ENCODE measurements around the gene HSD17B10. TPM values are rescaled to one million over a fixed set of nuclear protein-coding genes. Genes with fewer than 3 reads are reported as not detected.
A peak's percentile ranks its signal among the peaks of the same experiment; 100 is the strongest.

Gene HSD17B10
- total RNA-seq, 1 experiment from 2014 or later, result 108 TPM

- TF ChIP-seq E2F5 (CRISPR knock-in tag; IDR thresholded peaks at IDR 0.05) (no peak), EMX1 (CRISPR knock-in tag; IDR thresholded peaks at IDR 0.05) (no peak), PRRX2 (CRISPR knock-in tag; IDR thresholded peaks at IDR 0.05) (no peak)
- Mint-ChIP-seq H3K9me3 (no peaks in the 10 kb centered on the region), H3K27ac (no peak overlapping the region), H3K36me3 (peaks cover 36% of the 10 kb centered on the region), H3K4me3 (no peak overlapping the region), H3K27me3 (ENCODE audit: low read depth) (no peaks in the 10 kb centered on the region), H3K4me1 (peaks cover 15% of the 10 kb centered on the region)
- no peak; the same call in 1 of the 2 replicates for ATAC-seq
- CTCF ChIA-PET, result interaction anchor here (1.1 to 2.3 kb wide), 3 partner anchors 81 to 111 kb away, joined by 4 to 8 read pairs (median 5); no protein-coding TSS in a partner anchor
- POLR2A ChIA-PET, result no interaction called here
- no peak for DNase-seq (ENCODE audit: low spot score)
These were observed 38.4 kb downstream of the HSD17B10 start for GRCh38 chrX:53395605-53396298.

GRCh38 chrX:53383376-53384076 is 50.6 kb downstream of the HSD17B10 start:
- no peaks in the 10 kb centered on the region for H3K4me1 Mint-ChIP-seq
- ChIA-PET POLR2A (no interaction called here), CTCF (no interaction called here)
- ATAC-seq (no peak), DNase-seq (ENCODE audit: low spot score) (no peak)
- H3K27me3 Mint-ChIP-seq (ENCODE audit: low read depth), result no peaks in the 10 kb centered on the region
- no peak overlapping the region for H3K4me3 Mint-ChIP-seq
- H3K36me3 Mint-ChIP-seq, result peaks cover 48% of the 10 kb centered on the region
- no peaks in the 10 kb centered on the region for H3K9me3 Mint-ChIP-seq
- H3K27ac Mint-ChIP-seq, result peak overlapping the region; percentile 74; the same call in 1 of the 2 replicates
- TF ChIP-seq, protein P1, sequence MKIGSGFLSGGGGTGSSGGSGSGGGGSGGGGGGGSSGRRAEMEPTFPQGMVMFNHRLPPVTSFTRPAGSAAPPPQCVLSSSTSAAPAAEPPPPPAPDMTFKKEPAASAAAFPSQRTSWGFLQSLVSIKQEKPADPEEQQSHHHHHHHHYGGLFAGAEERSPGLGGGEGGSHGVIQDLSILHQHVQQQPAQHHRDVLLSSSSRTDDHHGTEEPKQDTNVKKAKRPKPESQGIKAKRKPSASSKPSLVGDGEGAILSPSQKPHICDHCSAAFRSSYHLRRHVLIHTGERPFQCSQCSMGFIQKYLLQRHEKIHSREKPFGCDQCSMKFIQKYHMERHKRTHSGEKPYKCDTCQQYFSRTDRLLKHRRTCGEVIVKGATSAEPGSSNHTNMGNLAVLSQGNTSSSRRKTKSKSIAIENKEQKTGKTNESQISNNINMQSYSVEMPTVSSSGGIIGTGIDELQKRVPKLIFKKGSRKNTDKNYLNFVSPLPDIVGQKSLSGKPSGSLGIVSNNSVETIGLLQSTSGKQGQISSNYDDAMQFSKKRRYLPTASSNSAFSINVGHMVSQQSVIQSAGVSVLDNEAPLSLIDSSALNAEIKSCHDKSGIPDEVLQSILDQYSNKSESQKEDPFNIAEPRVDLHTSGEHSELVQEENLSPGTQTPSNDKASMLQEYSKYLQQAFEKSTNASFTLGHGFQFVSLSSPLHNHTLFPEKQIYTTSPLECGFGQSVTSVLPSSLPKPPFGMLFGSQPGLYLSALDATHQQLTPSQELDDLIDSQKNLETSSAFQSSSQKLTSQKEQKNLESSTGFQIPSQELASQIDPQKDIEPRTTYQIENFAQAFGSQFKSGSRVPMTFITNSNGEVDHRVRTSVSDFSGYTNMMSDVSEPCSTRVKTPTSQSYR (CRISPR knock-in tag; IDR thresholded peaks at IDR 0.05), result no peak
- TF ChIP-seq, protein P2, sequence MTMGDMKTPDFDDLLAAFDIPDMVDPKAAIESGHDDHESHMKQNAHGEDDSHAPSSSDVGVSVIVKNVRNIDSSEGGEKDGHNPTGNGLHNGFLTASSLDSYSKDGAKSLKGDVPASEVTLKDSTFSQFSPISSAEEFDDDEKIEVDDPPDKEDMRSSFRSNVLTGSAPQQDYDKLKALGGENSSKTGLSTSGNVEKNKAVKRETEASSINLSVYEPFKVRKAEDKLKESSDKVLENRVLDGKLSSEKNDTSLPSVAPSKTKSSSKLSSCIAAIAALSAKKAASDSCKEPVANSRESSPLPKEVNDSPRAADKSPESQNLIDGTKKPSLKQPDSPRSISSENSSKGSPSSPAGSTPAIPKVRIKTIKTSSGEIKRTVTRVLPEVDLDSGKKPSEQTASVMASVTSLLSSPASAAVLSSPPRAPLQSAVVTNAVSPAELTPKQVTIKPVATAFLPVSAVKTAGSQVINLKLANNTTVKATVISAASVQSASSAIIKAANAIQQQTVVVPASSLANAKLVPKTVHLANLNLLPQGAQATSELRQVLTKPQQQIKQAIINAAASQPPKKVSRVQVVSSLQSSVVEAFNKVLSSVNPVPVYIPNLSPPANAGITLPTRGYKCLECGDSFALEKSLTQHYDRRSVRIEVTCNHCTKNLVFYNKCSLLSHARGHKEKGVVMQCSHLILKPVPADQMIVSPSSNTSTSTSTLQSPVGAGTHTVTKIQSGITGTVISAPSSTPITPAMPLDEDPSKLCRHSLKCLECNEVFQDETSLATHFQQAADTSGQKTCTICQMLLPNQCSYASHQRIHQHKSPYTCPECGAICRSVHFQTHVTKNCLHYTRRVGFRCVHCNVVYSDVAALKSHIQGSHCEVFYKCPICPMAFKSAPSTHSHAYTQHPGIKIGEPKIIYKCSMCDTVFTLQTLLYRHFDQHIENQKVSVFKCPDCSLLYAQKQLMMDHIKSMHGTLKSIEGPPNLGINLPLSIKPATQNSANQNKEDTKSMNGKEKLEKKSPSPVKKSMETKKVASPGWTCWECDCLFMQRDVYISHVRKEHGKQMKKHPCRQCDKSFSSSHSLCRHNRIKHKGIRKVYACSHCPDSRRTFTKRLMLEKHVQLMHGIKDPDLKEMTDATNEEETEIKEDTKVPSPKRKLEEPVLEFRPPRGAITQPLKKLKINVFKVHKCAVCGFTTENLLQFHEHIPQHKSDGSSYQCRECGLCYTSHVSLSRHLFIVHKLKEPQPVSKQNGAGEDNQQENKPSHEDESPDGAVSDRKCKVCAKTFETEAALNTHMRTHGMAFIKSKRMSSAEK (CRISPR knock-in tag; IDR thresholded peaks at IDR 0.05; ENCODE audit: borderline replicate concordance), result no peak
- TF ChIP-seq NFYB (CRISPR knock-in tag; conservative IDR thresholded peaks at IDR 0.05; ENCODE audit: low read depth) (no peak), STAT6 (CRISPR knock-in tag; conservative IDR thresholded peaks at IDR 0.05; ENCODE audit: low read depth) (no peak), MYBL2 (CRISPR knock-in tag; IDR thresholded peaks at IDR 0.05) (no peak), ZNF671 (CRISPR knock-in tag; IDR thresholded peaks at IDR 0.05) (no peak), TEAD4 (CRISPR knock-in tag; IDR thresholded peaks at IDR 0.05) (no peak), FOXJ3 (CRISPR knock-in tag; IDR thresholded peaks at IDR 0.05; ENCODE audit: borderline replicate concordance) (no peak), ELF4 (CRISPR knock-in tag; IDR thresholded peaks at IDR 0.05; ENCODE audit: low read depth) (no peak), ZNF121 (CRISPR knock-in tag; IDR thresholded peaks at IDR 0.05) (no peak), EMX1 (CRISPR knock-in tag; IDR thresholded peaks at IDR 0.05) (no peak), ZBTB21 (CRISPR knock-in tag; IDR thresholded peaks at IDR 0.05; ENCODE audit: borderline replicate concordance) (no peak), FOXP1 (CRISPR knock-in tag; IDR thresholded peaks at IDR 0.05; ENCODE audit: borderline replicate concordance) (no peak), ZNF396 (CRISPR knock-in tag; IDR thresholded peaks at IDR 0.05; ENCODE audit: borderline replicate concordance) (no peak), IRF2 (CRISPR knock-in tag; IDR thresholded peaks at IDR 0.05; ENCODE audit: borderline replicate concordance, low read depth) (no peak)
- TF ChIP-seq, protein P3, sequence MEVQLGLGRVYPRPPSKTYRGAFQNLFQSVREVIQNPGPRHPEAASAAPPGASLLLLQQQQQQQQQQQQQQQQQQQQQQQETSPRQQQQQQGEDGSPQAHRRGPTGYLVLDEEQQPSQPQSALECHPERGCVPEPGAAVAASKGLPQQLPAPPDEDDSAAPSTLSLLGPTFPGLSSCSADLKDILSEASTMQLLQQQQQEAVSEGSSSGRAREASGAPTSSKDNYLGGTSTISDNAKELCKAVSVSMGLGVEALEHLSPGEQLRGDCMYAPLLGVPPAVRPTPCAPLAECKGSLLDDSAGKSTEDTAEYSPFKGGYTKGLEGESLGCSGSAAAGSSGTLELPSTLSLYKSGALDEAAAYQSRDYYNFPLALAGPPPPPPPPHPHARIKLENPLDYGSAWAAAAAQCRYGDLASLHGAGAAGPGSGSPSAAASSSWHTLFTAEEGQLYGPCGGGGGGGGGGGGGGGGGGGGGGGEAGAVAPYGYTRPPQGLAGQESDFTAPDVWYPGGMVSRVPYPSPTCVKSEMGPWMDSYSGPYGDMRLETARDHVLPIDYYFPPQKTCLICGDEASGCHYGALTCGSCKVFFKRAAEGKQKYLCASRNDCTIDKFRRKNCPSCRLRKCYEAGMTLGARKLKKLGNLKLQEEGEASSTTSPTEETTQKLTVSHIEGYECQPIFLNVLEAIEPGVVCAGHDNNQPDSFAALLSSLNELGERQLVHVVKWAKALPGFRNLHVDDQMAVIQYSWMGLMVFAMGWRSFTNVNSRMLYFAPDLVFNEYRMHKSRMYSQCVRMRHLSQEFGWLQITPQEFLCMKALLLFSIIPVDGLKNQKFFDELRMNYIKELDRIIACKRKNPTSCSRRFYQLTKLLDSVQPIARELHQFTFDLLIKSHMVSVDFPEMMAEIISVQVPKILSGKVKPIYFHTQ (CRISPR knock-in tag; IDR thresholded peaks at IDR 0.05), result no peak
